H1 (cell line): Measurements from ENCODE around the gene GMFB.

Source experiments
- BRCA1 ChIP-seq: IDR thresholded peaks from 2 replicates; pipeline ENCODE4 v1.6.1; 2012; ENCODE audit warnings: low read depth, low read length, improper control_type of control experiment
- CEBPB ChIP-seq: IDR thresholded peaks from 2 replicates; pipeline ENCODE4 v1.6.1; 2012; ENCODE audit warnings: low read depth, low read length
- CHD1 ChIP-seq: IDR thresholded peaks from 2 replicates; pipeline ENCODE4 v1.6.1; 2012; ENCODE audit warnings: low read depth, low read length, improper control_type of control experiment
- CTCF ChIP-seq, 3 experiments: IDR thresholded peaks; 1 replicate in 2 of 3; 2 replicates in 1 of 3; pipeline versions ENCODE4 v1.5.1 to v1.6.1; 2011; ENCODE audit warnings: low read length in 3 of 3, mild to moderate bottlenecking in 3 of 3, inconsistent platforms in 2 of 3, low read depth in 1 of 3, moderate library complexity in 1 of 3; ENCODE audit not compliant: insufficient read depth in 1 of 3; ENCODE audit errors: control extremely low read depth in 1 of 3
- EGR1 ChIP-seq: IDR thresholded peaks from 2 replicates; pipeline ENCODE4 v1.6.1; 2011; ENCODE audit warnings: low read depth, low read length, borderline replicate concordance
- EP300 ChIP-seq, 2 experiments: IDR thresholded peaks; 1 replicate in 1 of 2; 2 replicates in 1 of 2; pipeline ENCODE4 v1.6.1; 2011 to 2012; ENCODE audit warnings: low read depth in 2 of 2, low read length in 2 of 2, mild to moderate bottlenecking in 2 of 2, borderline replicate concordance in 1 of 2, inconsistent platforms in 1 of 2, moderate library complexity in 1 of 2
- EZH2 ChIP-seq: fragments of 200-600 bp; sonication (generic); IDR thresholded peaks from 2 replicates; pipeline ENCODE4 v1.7.1; 2012; ENCODE audit warnings: low read depth, mild to moderate bottlenecking, moderate library complexity, low read length, inconsistent platforms; ENCODE audit not compliant: severe bottlenecking
- GABPA ChIP-seq: IDR thresholded peaks from 2 replicates; pipeline ENCODE4 v1.6.1; 2011; ENCODE audit warnings: mild to moderate bottlenecking, low read length, moderate library complexity, borderline replicate concordance; ENCODE audit not compliant: insufficient read depth
- JUN ChIP-seq: IDR thresholded peaks from 2 replicates; pipeline ENCODE4 v1.6.1; 2011; ENCODE audit warnings: low read depth, mild to moderate bottlenecking, improper control_type of control experiment, low read length
- MAFK ChIP-seq: IDR thresholded peaks from 2 replicates; pipeline ENCODE4 v1.6.1; 2012; ENCODE audit warnings: low read depth, mild to moderate bottlenecking, improper control_type of control experiment, low read length
- PHF8 ChIP-seq: fragments of 200-600 bp; sonication (generic); conservative IDR thresholded peaks from 2 replicates; pipeline ENCODE4 v1.7.1; 2012; ENCODE audit warnings: low read depth, mild to moderate bottlenecking, inconsistent platforms, low read length, moderate library complexity
- POLR2A ChIP-seq, 2 experiments: IDR thresholded peaks; 1 replicate in 1 of 2; 2 replicates in 1 of 2; pipeline ENCODE4 v1.6.1; 2011; ENCODE audit warnings: low read depth in 2 of 2, low read length in 2 of 2, mild to moderate bottlenecking in 2 of 2; ENCODE audit errors: control extremely low read depth in 1 of 2
- POLR2AphosphoS5 ChIP-seq: IDR thresholded peaks from 2 replicates; pipeline ENCODE4 v1.6.1; 2011; ENCODE audit warnings: low read depth, low read length
- RFX5 ChIP-seq: IDR thresholded peaks from 2 replicates; pipeline ENCODE4 v1.6.1; 2011; ENCODE audit warnings: low read depth, low read length, improper control_type of control experiment, borderline replicate concordance

DNA sequence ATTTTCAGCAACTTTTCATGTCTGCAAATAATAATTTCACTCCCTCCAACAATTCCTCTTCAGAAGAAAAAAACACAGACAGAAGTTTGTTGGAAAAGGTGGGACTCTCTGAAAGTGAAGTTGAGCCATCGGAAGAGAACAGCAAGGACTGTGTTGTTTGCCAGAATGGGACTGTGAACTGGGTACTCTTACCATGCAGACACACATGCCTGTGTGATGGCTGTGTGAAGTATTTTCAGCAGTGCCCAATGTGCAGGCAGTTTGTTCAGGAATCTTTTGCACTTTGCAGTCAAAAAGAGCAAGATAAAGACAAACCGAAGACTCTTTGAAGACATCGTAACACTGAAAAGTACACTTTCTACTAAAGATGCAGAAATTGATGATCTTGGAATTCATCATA lies 49.3 kb upstream of the GMFB start:
- TF ChIP-seq POLR2AphosphoS5 = no peak
- no peak for TF ChIP-seq BRCA1
- no peak for TF ChIP-seq EGR1
- TF ChIP-seq PHF8 = no peak
- TF ChIP-seq POLR2A (IDR thresholded peaks at IDR 0.05; ENCODE audit: control extremely low read depth in 1 of 2, low read depth in 2 of 2, low read length in 2 of 2) = no peak
- no peak for TF ChIP-seq MAFK
- TF ChIP-seq CHD1 = no peak
- TF ChIP-seq CTCF (IDR thresholded peaks at IDR 0.05; ENCODE audit: control extremely low read depth in 1 of 3, insufficient read depth in 1 of 3, low read depth in 1 of 3, low read length in 3 of 3) = no peak
- no peak for TF ChIP-seq JUN
- TF ChIP-seq EP300 (IDR thresholded peaks at IDR 0.05; ENCODE audit: borderline replicate concordance in 1 of 2, low read depth in 2 of 2, low read length in 2 of 2) = no peak
- no peak for TF ChIP-seq CEBPB
- no peak for TF ChIP-seq EZH2
- no peak for TF ChIP-seq RFX5
- TF ChIP-seq GABPA = no peak
